NCI-H1436 treated with DMSO at 0.1 percent for 48 hours (cell line): ENCODE measurements around the gene UBAC2.
A peak's percentile ranks its signal among the peaks of the same experiment; 100 is the strongest.

Experiments used
- DNase-seq: peaks from one replicate; lab custom pipeline; 2025; lab: John Stamatoyannopoulos, UW

Gene UBAC2

DNA sequence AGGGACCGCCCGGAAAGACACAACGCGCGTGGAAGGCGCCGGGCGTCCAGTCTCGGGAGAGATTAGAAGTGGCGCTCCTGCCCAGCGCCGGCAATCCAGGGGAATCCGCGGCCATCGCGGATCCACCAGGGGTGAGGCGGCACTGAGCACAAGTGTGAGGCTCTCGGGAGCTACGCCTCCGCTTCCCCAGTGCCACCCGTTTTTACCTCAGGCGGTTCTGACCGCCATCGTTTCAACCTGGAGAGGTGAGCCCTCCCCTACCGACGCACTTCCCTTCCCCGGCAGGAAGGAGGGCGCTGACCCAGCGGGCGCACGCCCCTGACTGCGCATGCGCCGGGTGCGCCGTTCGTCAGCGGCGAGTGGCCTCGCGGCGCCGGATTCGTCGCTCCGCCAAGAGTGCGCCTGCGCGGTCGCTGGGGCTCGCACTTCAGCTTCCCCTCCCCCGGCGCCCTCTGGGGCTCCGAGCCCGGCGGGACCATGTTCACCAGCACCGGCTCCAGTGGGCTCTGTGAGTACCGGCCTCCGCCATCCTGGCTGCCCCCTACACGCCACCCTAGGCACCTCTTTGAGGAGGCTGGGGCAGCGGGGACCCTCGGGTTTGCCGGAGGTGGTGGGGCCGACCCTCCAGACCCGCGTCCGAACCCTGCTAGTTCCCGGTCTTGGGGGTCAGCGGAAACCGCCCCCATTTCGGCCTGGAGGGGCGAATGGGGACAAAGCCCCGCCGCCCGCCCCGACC, at the start of gene UBAC2:
TSS of gene UBAC2 (plus strand) at position 423 of the 736 bp plus-strand sequence. CDS start at position 478, 55 bp downstream.
- DNase-seq: peak; percentile 58

GRCh38 chr13:99151516-99151915, 49.1 kb upstream of the UBAC2 start:
- no peak for DNase-seq

- no peak for DNase-seq
These were observed 47.4 kb upstream of the UBAC2 start for GRCh38 chr13:99153219-99153618.

DNA sequence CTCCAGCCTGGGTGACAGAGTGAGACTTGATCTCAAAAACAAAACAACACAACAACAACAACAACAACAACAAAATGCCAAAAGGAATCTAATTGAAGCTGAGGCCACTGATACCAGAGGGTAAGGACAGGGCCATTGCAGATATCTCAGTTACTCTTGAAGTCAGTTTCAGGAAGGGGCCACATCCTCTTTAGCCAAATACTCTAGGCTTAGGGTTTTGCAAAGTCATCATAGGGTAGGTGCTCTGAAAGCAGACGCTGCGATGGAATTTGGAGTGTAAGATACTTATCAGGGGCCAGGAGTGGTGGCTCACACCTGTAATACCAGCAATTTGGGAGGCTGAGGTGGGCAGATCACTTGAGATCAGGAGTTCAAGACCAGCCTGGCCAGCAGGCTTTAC, 46.6 kb upstream of the UBAC2 start:
- no peak for DNase-seq

- DNase-seq: no peak
These were observed 44.8 kb upstream of the UBAC2 start for GRCh38 chr13:99155821-99156220.

DNA sequence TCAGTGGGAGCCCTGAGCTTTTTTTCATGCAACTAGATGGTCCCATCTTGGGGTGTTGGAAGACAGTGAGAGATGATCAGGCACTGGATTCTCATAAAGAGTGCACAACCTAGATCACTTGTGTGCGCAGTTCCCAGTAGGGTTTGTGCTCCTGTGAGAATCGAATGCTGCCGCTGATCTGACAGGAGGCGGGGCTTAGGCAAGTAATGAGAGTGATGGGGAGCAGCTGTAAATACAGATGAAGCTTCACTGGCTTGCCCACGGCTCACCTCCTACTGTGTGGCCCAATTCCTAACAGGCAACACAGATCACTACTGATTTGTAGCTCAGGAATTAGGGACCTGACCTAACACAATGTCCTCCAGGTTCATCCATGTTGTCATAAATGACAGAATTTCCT, 43.6 kb upstream of the UBAC2 start:
- DNase-seq: no peak

- no peak for DNase-seq
These were observed 41.8 kb upstream of the UBAC2 start for GRCh38 chr13:99158846-99159245.

DNA sequence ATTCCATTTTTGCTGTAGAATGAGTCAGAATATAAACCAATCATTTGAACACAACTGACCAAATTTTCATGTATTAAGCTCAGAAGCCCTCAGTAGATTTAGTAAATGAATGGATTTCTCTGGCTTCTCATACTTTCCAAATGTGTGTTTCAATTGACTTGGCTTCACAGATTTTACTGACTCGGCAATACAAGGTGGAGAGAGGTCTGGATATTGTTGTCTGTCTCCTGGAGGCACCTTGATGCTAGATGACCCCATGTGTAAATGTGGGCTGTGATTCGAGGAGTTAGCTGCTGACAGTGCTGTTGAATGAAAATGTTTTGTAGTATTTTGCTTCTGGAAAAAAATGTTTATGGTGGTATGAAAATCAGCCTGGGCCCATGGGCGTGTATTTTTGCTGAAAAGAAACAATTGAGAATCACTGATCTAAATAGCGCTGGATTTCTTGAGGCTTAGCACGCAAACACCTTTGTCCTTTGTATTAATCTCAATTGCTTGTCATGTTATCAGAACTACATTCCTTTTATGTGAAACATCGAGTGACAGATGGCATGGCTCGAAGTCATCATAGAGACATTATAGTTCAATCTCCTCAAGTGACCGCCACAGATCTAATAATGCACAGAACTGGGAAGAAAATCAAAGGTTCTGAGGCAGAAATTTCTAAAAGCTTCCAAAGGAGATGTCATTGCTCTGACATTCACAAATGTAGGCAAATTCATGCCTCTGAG, 41.2 kb upstream of the UBAC2 start:
- DNase-seq: no peak

- no peak for DNase-seq
These were observed 40.2 kb upstream of the UBAC2 start for GRCh38 chr13:99160415-99160814.

DNA sequence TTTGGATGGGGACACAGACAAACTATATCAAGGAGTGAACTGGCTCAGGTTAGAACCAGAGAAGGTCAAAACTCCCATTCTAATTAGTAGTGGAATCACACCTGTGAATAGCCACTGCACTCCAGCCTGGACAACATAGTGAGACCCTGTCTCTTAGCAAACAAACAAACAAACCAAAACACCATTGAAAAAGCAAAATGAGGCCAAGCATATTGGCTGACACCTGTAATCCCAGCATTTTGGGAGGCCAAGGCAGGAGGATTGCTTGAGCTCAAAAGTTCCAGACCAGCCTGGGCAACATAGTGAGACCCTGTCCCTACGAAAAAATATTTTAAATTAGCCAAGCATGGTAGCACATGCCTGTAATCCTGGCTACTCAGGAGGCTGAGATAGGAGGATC, 39.1 kb upstream of the UBAC2 start:
- DNase-seq: no peak

- DNase-seq: no peak
These were observed 37.9 kb upstream of the UBAC2 start for GRCh38 chr13:99162567-99163361.

GRCh38 chr13:99164226-99164625, 36.4 kb upstream of the UBAC2 start:
- no peak for DNase-seq

GRCh38 chr13:99165753-99166587, 34.7 kb upstream of the UBAC2 start:
- DNase-seq: no peak

DNA sequence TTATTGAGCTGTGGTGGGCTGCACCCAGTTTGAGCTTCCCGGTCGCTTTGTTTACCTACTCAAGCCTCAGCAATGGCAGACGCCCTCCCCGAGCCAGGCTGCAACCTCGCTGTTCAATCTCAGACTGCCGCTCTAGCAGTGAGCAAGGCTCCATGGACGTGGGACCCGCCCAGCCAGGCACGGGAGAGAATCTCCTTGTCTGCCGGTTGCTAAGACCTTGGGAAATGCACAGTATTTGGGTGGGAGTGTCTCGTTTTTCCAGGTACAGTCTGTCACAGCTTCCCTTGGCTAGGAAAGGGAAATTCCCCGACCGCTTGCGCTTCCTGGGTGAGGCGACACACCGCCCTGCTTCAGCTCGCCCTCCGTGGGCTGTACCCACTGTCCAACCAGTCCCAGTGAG, 27.7 kb upstream of the UBAC2 start:
- no peak for DNase-seq

GRCh38 chr13:99173606-99174005, 27.0 kb upstream of the UBAC2 start:
- no peak for DNase-seq

- DNase-seq: no peak
These were observed 26.0 kb upstream of the UBAC2 start for GRCh38 chr13:99174533-99175100.

GRCh38 chr13:99176309-99177276, 24.1 kb upstream of the UBAC2 start:
- no peak for DNase-seq

DNA sequence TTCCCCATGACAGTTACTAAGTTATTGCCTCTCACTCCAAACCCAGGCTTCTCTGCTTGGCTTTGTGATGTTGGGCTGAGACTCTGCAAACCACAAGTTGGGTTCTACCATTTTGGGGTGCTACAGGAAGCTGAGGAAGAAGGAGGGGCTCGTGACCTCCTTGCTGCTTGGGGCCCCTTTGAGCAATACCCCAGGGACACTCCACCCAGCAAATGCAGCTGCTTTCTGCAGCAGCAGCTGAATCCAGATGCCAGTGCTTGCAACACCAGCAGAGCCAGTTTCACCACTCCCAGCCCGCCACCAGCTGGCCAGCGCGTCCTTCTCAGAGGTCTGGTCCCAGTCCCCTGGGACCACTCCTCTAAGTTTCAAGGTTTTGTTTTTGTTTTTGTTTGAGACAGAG, 22.0 kb upstream of the UBAC2 start:
- no peak for DNase-seq

DNA sequence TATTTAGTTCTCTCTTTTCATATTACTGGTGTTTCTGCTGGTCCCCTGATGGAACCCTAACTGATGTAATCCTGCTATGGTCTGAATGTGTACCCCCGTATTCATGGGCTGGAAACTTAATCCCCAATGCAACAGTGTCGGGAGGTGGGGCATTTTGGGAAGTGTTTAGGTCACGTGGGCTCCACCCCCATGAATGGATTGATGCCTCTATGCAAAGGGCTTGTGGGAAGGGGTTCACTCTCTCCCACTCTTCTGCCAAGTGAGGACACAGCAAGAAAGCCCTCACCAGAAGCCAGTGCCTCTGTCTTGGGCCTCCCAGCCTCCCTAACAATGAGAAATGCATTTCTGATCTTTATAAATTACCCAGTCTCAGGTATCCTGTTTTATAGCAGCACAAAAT, 21.2 kb upstream of the UBAC2 start:
- DNase-seq: no peak

GRCh38 chr13:99182439-99182838, 18.2 kb upstream of the UBAC2 start:
- no peak for DNase-seq
